KOPT-K1 (cell line): ENCODE data around the gene CRTC1.
"Not testable (repeated sequence)": the region's sequence is repeated elsewhere in the genome, so short reads cannot be mapped to it uniquely, and the experiment has no call there.

ENCODE experiments used
- H3K27ac ChIP-seq: fragments of 200-600 bp; sonication (generic); 2 replicates; pipeline ENCODE4 v1.5.1; 2016; ENCODE audit warnings: antibody characterized with exemption, mild to moderate bottlenecking, low read depth, low read length; ENCODE audit not compliant: poor library complexity, severe bottlenecking
- H3K36me3 ChIP-seq: fragments of 200-600 bp; sonication (generic); 2 replicates; pipeline ENCODE4 v1.5.1; 2017; ENCODE audit warnings: antibody characterized with exemption, mild to moderate bottlenecking, low read length, moderate library complexity; ENCODE audit not compliant: insufficient read depth
- H3K9me3 ChIP-seq: fragments of 200-600 bp; sonication (generic); 2 replicates; pipeline ENCODE4 v1.5.1; 2017; ENCODE audit warnings: antibody characterized with exemption, low read length, mild to moderate bottlenecking; ENCODE audit not compliant: insufficient read depth, poor library complexity, severe bottlenecking

Gene CRTC1

DNA sequence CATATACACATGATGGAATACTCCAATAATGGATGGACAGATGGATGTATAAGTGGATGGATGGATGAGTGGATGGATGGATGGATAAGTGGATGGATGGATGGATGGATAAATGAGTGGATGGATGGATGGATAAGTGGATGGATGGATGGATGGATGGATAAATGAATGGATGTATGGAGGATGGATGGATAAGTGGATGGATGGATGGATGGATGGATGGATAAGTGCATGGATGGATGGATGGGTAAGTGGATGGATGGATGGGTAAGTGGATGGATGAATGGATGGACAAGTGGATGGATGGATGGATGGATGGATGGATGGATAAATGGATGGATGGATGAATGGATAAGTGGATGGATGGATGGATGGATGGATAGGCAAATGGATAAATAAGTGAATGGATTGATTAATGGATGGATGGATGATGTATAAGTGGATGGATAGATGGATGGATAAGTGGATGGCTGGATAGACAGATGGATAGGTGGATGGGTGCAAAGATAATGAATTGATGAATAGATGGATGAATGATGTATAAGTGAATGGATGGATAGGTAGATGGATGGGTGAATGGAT is 116.0 kb downstream of the CRTC1 start:
- Histone ChIP-seq H3K9me3 (no peaks in the 10 kb centered on the region), H3K36me3 (no peaks in the 10 kb centered on the region), H3K27ac (no peak overlapping the region)

DNA sequence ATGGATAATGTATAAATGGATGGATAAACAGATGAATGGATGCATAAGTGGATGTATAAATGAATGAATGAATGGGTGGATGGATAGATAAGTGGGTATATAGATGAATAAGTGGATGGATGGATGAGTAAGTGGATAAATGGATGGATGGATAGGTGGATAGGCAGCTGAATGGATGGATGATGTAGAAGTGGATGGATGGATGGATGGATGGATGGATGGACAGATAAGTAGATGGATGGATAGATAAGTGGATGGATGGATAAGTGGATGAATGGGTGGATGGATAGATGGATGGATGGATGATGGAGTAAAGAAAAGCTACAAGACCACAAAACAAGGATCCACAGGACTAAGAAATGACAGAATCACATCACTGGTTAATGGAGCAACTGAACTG is 116.6 kb downstream of the CRTC1 start:
- H3K36me3 ChIP-seq: no peaks in the 10 kb centered on the region
- no peak overlapping the region for H3K27ac ChIP-seq
- H3K9me3 ChIP-seq: no peaks in the 10 kb centered on the region

DNA sequence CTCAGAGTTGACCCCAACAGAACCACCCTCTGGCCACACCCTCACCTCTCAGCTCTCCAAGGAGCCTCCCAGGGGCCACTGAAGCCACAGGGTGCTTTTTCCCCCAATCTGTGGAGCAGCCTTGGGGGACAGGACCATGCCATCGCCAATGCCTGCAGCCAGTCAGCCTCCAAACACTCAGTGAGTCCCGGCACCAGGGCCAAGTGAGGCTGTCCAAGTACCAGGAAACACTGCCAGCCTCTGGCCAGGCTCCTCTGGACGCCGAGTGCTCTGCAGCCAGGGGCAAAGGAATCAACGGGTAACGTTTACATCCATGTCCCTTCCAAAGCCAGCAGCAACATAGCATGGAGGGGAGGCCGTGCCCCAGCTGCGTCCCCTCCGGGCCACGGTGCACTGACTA is 117.2 kb downstream of the CRTC1 start:
- H3K27ac ChIP-seq: no peak overlapping the region
- no peaks in the 10 kb centered on the region for H3K36me3 ChIP-seq
- no peaks in the 10 kb centered on the region for H3K9me3 ChIP-seq

DNA sequence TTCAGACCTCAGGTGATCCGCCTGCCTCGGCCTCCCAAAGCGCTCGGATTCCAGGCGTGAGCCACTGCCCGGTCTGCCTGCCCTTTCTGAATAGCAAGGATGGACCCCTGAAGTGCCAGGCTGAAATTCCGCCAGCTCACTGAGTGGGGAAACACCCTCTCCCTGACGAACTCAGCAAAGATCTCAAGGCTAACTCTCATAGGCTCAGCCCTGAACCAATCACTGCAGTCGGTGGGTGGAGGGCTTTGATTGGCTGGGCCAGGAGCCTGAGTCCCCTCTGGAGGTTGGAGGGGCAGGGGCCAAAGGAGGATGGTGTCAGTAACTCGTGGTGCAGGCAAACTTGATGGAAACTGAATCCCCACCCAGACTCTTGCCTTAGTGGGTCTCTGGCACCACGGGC is 118.9 kb downstream of the CRTC1 start:
- Histone ChIP-seq H3K27ac (no peak overlapping the region), H3K9me3 (no peaks in the 10 kb centered on the region), H3K36me3 (no peaks in the 10 kb centered on the region)

DNA sequence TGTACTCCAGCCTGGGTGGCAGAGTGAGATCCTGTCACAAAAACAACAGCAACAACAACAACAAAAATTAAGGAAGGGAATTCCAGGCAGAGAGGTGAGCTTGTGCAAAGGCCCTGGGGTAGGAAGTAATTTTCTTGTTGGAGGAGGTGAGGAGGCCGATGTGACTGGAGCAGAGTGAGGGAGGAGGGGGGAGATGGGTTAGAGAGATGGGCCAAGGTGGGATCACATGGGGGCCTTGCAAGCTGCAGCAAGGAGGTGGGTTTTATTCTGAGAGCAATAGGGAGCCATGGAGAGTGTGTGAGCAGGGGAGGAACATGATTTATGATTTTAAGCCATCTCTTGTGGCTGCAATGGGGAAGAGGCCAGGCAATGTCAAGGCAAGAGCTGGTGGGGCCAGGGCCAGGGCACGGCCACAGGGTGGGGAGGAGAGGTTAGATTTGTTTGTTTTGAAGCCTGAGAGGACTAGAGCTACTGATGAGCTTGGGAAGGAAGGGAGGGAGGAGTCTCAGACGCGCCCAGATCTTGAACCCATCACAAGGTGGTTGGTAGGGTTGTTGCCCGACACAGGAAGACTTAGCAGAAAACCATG is 120.2 kb downstream of the CRTC1 start:
- Histone ChIP-seq H3K36me3 (no peaks in the 10 kb centered on the region), H3K27ac (no peak overlapping the region), H3K9me3 (no peaks in the 10 kb centered on the region)

DNA sequence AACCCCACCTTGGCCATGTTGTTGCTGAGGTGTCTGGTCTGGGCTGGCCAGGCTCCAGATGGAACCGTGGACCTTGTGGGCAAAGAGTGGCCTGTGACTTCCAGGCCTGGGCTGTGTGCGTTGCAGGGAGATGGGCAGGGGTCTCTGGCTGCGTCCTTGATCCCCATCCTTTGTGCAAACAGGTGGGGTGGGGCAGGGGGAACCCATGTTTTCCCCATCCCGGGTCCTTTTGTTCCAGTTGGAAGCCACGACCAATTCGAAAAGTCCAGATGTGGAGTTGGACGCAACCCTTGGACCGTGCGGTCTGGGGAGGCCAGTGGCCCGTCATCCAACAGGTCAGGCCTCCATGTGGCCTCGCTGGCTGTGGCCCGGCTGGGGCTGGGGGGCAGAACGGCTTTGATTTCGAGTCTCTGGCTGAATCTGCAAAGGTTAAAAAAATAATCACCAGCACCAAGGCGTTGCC is 120.7 kb downstream of the CRTC1 start:
- Histone ChIP-seq H3K36me3 (no peaks in the 10 kb centered on the region), H3K9me3 (no peaks in the 10 kb centered on the region), H3K27ac (no peak overlapping the region)

DNA sequence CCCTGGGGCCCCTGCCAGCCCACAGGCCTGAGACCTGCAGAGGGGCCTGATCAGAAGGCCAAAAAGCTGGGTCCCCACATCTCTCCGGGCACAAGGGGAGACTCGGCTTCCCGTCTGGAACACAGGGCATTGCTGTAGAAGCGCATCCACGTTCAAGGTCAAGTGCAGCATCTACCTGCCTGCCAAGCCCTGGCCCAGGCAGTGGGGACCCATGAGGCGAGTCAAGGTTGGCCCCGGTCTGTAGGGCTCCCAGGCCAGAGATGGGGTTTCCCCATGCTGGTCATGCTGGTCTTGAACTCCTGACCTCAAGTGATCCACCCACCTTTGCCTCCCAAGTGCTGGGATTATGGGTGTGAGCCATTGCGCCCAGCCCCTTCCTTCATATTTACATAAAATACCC is 121.2 kb downstream of the CRTC1 start:
- H3K36me3 ChIP-seq: no peaks in the 10 kb centered on the region
- H3K9me3 ChIP-seq: no peaks in the 10 kb centered on the region
- no peak overlapping the region for H3K27ac ChIP-seq

DNA sequence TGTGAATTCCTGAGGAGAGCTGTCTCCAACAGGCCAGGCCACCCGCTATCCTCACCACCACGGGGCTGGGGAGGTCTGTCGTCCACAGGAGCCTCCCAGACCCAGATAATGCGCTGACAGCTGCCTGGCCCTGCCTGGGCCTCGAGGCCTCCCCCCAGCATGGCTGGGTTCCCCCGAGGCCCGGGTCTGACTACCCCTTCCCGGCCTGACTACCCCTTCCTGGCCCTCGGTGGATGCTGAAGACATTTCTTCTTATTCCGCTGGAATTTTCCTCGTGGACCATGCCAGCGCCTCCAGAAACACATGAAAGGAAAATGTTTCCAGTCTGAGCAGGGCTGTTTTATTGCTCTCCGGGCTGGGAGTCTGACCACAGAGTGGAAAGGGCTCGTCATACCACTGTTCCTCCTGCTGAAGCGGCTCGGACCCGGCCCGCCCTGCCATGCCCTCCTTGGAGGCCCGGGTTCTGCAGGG is 124.4 kb downstream of the CRTC1 start:
- H3K36me3 ChIP-seq: no peaks in the 10 kb centered on the region
- no peak overlapping the region for H3K27ac ChIP-seq
- H3K9me3 ChIP-seq: no peaks in the 10 kb centered on the region

DNA sequence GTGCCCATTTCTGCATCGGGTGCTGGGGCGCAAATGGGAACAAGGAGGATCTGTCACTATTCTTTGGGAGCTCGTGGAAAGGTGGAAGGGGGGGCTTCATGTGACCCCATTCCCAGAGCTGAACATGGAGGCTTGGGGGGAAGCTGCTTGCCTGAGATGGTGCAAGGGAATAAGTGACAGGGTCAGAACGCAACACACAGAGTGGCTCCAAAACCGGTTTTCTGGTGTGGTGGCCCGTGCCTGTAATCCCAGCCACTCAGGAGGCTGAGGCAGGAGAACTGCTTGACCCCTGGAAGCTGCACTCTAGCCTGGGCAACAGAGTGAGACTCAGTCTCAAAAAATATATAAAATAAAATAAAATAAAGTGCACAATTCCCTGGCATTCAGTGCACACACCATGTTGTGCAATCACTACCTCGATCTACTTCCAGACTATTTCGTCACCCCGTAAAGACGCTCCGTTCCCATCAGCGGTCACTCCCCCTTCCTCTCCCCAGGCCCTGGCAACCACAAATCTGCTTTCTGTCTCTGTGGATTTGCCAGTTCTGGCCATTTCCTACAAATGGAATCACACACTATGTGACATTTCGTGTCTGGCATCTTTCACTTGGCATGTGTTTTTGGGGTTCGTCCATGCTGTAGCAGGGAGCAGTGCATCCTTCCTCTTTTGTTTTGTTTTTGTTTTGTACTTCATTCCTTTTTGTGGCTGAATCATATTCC is 125.8 kb downstream of the CRTC1 start:
- H3K36me3 ChIP-seq: no peaks in the 10 kb centered on the region
- no peaks in the 10 kb centered on the region for H3K9me3 ChIP-seq
- H3K27ac ChIP-seq: no peak overlapping the region

DNA sequence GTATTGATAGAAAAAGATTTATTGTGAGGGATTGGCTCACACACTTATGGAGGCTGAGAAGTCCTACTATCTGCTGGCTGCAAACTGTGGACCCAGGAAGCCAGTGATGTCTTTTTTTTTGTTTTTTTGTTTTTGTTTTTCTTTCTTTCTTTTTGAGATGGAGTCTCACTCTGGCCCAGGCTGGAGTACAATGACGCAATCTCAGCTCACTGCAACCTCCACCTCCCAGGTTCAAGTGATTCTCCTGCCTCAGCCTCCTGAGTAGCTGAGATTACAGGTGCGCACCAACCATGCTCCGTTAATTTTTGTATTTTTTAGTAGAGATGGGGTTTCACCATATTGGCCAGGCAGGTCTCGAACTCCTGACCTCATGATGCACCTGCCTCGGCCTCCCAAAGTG is 128.2 kb downstream of the CRTC1 start:
- not testable (repeated sequence) for H3K36me3 ChIP-seq, H3K9me3 ChIP-seq, H3K27ac ChIP-seq

DNA sequence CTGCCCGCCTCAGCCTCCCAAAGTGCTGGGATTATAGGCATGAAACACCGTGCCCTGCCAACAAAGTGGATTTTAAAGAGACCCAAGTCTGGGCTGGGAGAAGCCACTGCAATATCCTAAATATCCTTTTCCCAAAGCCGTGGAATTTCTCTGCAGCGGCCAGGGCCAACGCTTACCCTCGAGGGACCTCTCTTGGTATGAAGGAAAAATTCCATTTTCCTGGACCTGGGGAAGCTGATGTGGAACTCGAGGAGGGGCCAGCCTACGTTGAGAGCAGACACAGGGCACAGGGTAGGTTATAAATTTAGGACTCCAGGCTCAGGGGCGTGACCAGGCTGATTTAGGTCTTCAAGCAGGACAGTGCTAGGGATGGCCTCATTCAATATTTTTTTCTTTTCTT is 130.6 kb downstream of the CRTC1 start:
- Histone ChIP-seq H3K9me3 (no peaks in the 10 kb centered on the region), H3K36me3 (no peaks in the 10 kb centered on the region), H3K27ac (no peak overlapping the region)

DNA sequence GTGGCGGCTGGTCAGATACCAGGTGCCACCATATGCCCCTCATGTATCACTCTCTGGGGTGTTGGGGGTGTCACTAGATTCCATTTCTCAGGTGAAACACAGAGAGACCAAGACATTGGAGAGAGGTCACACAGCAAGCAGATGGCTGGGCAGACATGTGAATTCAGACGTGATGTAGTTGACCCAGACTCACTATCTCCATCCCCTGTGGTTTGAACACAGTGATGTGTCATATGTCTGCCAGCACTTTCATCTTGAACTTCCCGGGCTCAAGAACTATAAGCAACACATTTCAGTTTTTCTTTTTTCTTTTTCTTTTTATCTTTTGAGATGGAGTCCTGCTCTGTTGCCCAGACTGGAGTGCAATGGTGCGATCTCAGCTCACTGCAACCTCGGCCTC is 132.2 kb downstream of the CRTC1 start:
- Histone ChIP-seq H3K27ac (no peak overlapping the region), H3K9me3 (no peaks in the 10 kb centered on the region), H3K36me3 (no peaks in the 10 kb centered on the region)

DNA sequence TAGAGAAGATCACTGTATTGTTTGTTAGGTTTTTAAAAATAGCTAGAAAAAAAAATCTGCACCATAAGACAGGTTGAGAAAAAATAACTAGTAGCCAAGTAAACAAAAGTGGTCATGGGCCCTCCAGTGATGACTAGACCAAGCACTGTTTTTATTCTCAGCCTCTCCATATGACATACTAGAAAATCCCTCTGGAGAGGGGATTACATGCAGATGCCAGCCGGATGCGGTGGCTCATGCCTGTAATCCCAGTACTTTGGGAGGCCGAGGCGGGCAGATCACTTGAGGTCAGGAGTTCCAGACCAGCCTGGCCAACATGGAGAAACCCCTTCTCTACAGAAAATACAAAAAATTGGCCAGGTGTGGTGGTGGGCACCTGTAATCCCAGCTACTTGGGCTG is 133.2 kb downstream of the CRTC1 start:
- not testable (repeated sequence) for H3K27ac ChIP-seq, H3K9me3 ChIP-seq, H3K36me3 ChIP-seq

DNA sequence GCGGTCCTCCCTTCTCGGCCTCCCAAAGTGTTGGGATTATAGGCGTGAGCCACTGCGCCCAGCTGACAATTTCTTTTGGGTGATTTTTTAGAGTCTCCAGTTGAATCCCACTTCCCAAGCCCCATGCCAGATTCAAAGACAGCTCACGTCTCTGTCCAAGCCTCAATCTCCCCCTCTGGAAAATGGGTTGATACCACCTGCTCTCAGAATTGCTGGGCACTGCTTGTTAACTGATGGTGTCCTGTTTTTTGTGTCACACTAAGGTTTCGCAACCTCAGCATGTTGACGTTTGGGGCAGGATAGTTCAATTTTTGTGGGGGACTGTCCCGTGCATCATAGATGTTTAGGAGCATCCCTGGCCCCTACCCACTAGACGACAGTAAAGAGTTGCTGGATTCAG is 134.1 kb downstream of the CRTC1 start:
- no peak overlapping the region for H3K27ac ChIP-seq
- H3K36me3 ChIP-seq: no peaks in the 10 kb centered on the region
- no peaks in the 10 kb centered on the region for H3K9me3 ChIP-seq

DNA sequence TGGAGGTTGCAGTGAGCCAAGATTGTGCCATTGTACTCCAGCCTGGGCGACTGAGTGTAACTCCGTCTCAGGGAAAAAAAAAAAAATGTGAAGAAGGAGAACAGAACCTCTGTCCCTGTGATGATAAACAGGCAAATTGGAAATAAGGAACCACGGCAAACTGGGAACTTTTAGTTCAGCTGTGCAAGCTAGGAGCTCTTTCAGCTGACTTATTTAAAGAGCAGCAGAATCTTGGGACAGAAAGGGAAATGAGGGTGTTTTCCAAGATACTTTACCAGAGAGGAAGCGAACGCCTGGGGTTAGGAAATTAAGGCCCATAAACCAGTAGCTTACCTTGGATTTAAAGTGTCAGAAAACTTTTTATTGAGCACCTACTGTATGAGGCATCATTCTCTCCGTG is 145.3 kb downstream of the CRTC1 start:
- Histone ChIP-seq H3K9me3 (peaks cover 9% of the 10 kb centered on the region), H3K36me3 (peaks cover 8% of the 10 kb centered on the region), H3K27ac (no peak overlapping the region)

DNA sequence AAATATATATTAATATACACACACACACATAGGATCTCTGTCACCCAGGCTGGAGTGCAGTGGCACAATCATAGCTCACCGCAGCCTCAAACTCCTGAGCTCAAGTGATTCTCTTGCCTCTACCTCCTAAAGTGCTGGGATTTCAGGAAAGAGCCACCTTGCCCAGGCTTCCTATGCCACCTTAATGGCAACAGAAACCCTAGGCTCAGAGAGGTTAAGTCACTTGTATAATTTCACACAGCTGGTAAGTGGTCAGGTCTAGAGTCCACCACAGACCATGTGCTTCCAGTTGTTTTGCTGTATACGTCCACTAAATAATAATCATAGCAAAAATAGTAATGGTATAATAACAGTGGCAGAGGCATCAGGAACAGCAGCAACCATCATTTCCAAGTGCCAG is 147.0 kb downstream of the CRTC1 start:
- Histone ChIP-seq H3K9me3 (peaks cover 9% of the 10 kb centered on the region), H3K27ac (no peak overlapping the region), H3K36me3 (peaks cover 25% of the 10 kb centered on the region)
